ENCODE measurements around the gene IL13.

- TF ChIP-seq CTCF (IDR thresholded peaks at IDR 0.05) (no peak), POLR2A (IDR thresholded peaks at IDR 0.05) (no peak), EP300 (IDR thresholded peaks at IDR 0.05) (no peak)
Measured at GRCh38 chr5:132661231-132662003, 3.4 kb downstream of the IL13 start.

Data from tibial nerve (tissue), 4 donors.